DMS79 (cell line): ENCODE results near the gene IGFBP1.
"Not testable (repeated sequence)": the region's sequence is repeated elsewhere in the genome, so short reads cannot be mapped to it uniquely, and the experiment has no call there.

Source experiments
- DNase-seq: peaks from one replicate; lab custom pipeline; 2025; lab: John Stamatoyannopoulos, UW

Gene IGFBP1

DNA sequence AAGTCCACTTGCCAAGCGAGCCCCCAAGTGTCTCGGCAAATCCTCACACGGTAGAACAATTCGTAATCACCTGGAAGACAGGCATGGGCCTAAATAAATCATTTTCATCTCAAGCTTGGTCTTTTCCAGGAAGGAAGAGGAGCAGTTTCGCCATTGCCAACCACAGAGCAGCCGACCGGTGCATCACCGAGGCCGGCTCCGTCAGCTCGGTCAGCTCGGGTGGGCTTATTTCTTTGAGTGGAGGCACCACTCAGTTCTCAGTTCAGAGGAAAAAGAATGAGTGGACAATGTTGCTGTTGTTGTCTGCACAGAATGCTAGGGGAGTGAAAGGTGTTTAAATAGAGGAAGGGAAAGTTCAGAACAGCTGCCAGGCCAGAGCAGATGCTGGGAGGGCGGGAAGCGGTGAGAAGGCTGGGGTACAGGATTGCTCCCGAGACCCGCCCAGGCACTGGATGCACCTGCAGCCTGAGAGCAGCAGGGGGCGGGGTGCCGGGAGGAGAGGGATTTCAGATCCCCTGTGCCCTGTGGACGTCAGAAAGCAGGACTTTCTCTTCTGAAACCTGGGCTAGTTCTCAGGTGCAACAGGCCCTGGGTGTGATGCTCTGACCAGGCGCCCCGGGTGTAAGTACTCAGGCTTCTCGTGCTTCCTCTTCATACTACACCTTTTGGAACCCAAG is 50.5 kb downstream of the IGFBP1 start:
- DNase-seq: no peak

DNA sequence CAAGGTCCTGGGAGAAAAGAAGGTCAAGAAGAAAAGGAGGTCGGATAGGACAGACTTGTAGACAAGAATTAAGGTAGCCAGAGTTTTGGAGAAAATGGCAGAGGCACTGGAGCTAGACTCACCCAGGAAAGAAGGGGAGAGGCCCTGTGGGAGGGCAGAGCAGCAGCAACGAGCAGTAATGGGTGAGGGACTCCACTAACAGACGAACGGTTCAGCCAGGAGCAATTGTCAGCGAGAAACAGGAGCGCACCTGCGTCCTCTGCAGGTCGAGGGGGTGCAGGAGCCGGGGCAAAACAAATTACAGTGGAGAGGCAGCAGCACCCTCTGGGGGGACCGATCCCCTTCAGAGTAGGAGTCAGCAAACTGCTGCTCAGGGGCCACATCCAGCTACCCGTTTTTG is 51.3 kb downstream of the IGFBP1 start:
- no peak for DNase-seq

DNA sequence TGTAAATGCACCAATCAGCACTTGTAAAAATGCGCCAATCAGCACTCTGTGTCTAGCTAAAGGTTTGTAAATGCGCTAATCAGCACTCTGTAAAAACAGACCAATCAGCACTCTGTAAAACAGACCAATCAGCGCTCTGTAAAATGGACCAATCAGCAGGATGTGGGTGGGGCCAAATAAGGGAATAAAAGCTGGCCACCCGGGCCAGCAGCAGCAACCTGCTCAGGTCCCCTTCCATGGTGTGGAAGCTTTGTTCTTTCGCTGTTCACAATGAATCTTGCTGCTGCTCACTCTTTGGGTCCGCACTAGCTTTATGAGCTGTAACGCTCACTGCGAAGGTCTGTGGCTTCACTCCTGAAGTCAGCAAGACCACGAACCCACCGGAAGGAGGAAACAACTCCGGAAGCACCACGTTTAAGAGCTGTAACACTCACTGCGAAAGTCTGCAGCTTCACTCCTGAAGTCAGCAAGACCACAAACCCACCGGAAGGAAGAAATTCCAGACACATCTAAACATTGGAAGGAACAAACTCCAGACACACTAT is 52.0 kb downstream of the IGFBP1 start:
- not testable (repeated sequence) for DNase-seq

DNA sequence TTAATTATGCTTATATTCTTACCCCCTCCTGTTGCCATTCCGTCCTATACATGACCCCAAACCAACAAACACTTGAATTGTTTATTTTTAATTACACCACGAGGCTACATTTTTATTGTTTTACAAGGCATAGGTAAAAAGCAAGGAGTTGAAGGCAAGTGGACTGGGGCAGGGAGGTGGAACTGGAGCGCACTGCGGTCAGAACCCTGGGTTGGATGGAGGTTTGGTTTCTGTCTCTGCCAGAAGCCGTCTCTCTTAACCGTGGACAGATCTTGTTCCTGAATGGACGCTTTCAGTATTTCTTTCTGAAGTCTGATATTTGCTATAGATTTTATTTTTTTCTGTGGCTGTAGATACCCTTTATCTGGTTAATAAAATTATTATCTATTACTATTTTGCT is 52.7 kb downstream of the IGFBP1 start:
- DNase-seq: no peak
